Astrocyte of the spinal cord (primary cell): ENCODE results near the gene AADACL3.
"Not testable (repeated sequence)": the region's sequence is repeated elsewhere in the genome, so short reads cannot be mapped to it uniquely, and the experiment has no call there.

Source experiments
- DNase-seq: peaks from one replicate; pipeline ENCODE4 v3.0.0; 2011; ENCODE audit warnings: low read depth, low spot score
- H3K4me3 ChIP-seq: 2 replicates; pipeline ENCODE4 v1.5.1; 2011; ENCODE audit warnings: low read depth, mild to moderate bottlenecking, low read length, moderate library complexity
- CTCF ChIP-seq: IDR thresholded peaks from 2 replicates; pipeline ENCODE4 v1.5.1; 2012; ENCODE audit warnings: low read depth, mild to moderate bottlenecking, low read length, inconsistent platforms
- in situ Hi-C: cut with HindIII; loops from 2 replicates; pipeline ENCODE4 v1.10.0; 2017; ENCODE audit warnings: low sequenced_read_pairs

The AADACL3 gene

GRCh38 chr1:12714710-12715475 lies 1.0 kb upstream of the AADACL3 start:
- no peak for TF ChIP-seq CTCF
- in situ Hi-C loops, result no loop called here
- H3K4me3 ChIP-seq, result no peak overlapping the region
- no peak for DNase-seq

DNA sequence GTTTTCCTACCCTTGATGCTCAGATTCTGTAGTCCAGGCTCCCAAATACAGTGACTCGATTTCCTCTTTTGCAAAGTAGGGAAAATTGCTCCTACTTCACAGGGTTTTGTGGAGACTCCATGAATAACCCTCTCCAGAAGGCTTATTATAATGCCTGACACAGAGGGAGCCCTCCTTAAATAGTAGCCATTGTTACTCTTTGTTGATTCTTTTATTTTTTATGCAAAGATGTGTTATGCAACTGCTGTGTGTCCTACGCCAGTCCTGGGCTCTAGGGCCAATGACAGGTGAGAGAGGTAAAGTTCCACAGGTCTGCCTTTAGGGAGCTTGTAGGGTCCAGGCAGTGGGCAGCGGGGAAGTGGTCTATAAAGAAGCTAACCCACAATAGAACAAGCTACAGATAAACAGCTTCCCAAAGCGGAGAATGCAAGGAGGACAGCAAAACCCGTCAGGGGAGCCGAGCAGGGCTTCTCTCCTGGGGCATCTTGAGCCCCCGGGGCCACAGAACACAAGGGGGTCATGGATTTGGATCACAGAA lies 1.5 kb downstream of the AADACL3 start:
- TF ChIP-seq CTCF, result no peak
- no peak for DNase-seq
- H3K4me3 ChIP-seq, result no peak overlapping the region
- in situ Hi-C loops, result no loop called here

GRCh38 chr1:12722626-12723025 lies 6.7 kb downstream of the AADACL3 start:
- H3K4me3 ChIP-seq, result no peak overlapping the region
- no peak for TF ChIP-seq CTCF
- in situ Hi-C loops, result no loop called here
- no peak for DNase-seq

GRCh38 chr1:12728391-12728790 lies 12.5 kb downstream of the AADACL3 start:
- no peak for TF ChIP-seq CTCF
- H3K4me3 ChIP-seq, result no peak overlapping the region
- in situ Hi-C loops, result no loop called here
- DNase-seq, result no peak

DNA sequence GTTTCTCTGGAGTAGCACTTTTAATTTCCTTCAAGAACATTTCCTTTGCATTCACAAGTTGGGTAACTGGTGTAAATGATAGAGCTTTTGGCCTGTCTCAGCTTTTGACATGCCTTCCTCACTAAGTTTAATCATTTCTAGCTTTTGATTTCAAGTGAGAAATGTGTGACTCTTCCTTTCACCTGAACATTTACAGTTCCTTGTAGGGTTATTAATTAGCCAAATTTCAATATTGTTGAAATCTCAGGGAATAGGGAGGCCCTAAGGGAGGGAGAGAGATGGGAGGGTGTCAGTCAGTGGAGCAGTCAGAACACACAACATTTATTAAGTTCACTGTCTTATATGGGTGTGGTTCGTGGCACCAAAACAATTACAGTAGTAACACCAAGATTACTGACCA lies 14.2 kb downstream of the AADACL3 start:
- TF ChIP-seq CTCF, result no peak
- in situ Hi-C loops, result no loop called here
- no peak for DNase-seq
- H3K4me3 ChIP-seq, result no peak overlapping the region

DNA sequence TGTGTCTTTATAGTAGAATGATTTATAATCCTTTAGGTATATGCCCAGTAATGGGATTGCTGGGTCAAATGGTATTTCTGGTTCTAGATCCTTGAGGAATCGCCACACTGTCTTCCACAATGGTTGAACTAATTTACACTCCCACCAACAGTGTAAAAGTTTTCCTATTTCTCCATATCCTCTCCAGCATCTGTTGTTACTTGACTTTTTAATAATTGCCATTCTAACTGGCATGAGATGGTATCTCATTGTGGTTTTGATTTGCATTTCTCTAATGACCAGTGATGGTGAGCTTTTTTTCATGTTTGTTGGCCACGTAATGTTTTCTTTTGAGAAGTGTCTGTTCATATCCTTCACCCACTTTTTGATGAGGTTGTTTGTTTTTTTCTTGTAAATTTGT lies 15.2 kb downstream of the AADACL3 start:
- in situ Hi-C loops, DNase-seq, H3K4me3 ChIP-seq: not testable (repeated sequence)

- DNase-seq, result no peak
- TF ChIP-seq CTCF, result no peak
- in situ Hi-C loops, result no loop called here
- no peak overlapping the region for H3K4me3 ChIP-seq
These were observed 18.7 kb downstream of the AADACL3 start for GRCh38 chr1:12734651-12735050.
